Measurements from ENCODE around the gene TMEM143. TPM values are rescaled to one million over a fixed set of nuclear protein-coding genes. Genes with fewer than 3 reads are reported as not detected.

The TMEM143 gene
- total RNA-seq, 1 experiment from 2014 or later = 6.6 TPM

DNA sequence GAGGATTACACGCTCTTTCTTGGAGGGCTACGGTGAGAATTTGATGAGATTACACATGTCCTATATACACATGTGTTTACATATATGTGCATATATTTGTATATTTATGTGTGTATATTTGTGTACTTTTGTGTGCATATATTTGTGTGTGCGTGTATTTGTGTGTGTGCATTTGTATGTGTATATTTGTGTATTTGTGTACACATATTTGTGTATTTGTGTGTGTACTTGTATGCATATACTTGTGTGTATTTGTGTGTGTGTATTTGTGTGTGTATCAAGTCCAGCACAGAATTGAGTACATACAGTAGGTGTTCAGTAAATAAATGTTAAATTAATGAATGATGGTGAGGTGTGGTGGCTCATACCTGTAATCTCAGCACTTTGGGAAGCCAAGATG, 1.8 kb downstream of the TMEM143 start:
- intact Hi-C loops (cut with micrococcal nuclease; ENCODE audit: unreplicated experiment) = no loop called here
- H3K36me3 ChIP-seq (ENCODE audit: control insufficient read depth, insufficient read depth, low read length) = no peaks in the 10 kb centered on the region; the same call in 1 of the 2 replicates
- BruUV-seq (replicated peaks) = no TSS peak
- ChIA-PET POLR2A (no interaction called here), CTCF (no interaction called here)
- H3K27ac ChIP-seq (ENCODE audit: low read length) = no peak overlapping the region
- no peaks in the 10 kb centered on the region for H3K27me3 ChIP-seq (ENCODE audit: control insufficient read depth, insufficient read depth, low read length)
- TF ChIP-seq, protein P1, sequence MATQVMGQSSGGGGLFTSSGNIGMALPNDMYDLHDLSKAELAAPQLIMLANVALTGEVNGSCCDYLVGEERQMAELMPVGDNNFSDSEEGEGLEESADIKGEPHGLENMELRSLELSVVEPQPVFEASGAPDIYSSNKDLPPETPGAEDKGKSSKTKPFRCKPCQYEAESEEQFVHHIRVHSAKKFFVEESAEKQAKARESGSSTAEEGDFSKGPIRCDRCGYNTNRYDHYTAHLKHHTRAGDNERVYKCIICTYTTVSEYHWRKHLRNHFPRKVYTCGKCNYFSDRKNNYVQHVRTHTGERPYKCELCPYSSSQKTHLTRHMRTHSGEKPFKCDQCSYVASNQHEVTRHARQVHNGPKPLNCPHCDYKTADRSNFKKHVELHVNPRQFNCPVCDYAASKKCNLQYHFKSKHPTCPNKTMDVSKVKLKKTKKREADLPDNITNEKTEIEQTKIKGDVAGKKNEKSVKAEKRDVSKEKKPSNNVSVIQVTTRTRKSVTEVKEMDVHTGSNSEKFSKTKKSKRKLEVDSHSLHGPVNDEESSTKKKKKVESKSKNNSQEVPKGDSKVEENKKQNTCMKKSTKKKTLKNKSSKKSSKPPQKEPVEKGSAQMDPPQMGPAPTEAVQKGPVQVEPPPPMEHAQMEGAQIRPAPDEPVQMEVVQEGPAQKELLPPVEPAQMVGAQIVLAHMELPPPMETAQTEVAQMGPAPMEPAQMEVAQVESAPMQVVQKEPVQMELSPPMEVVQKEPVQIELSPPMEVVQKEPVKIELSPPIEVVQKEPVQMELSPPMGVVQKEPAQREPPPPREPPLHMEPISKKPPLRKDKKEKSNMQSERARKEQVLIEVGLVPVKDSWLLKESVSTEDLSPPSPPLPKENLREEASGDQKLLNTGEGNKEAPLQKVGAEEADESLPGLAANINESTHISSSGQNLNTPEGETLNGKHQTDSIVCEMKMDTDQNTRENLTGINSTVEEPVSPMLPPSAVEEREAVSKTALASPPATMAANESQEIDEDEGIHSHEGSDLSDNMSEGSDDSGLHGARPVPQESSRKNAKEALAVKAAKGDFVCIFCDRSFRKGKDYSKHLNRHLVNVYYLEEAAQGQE (IDR thresholded peaks at IDR 0.05; ENCODE audit: insufficient read depth in 1 of 2, low read depth in 2 of 2, low read length in 1 of 2) = no peak
- TF ChIP-seq TCF7L2 (IDR thresholded peaks at IDR 0.05; ENCODE audit: low read depth, low read length) = no peak
- TF ChIP-seq POLR2AphosphoS5 (IDR thresholded peaks at IDR 0.05; ENCODE audit: low read depth, low read length) = no peak
- TF ChIP-seq SIN3A (IDR thresholded peaks at IDR 0.05; ENCODE audit: borderline replicate concordance, insufficient read depth, low read depth, low read length) = no peak
- TF ChIP-seq, protein P2, sequence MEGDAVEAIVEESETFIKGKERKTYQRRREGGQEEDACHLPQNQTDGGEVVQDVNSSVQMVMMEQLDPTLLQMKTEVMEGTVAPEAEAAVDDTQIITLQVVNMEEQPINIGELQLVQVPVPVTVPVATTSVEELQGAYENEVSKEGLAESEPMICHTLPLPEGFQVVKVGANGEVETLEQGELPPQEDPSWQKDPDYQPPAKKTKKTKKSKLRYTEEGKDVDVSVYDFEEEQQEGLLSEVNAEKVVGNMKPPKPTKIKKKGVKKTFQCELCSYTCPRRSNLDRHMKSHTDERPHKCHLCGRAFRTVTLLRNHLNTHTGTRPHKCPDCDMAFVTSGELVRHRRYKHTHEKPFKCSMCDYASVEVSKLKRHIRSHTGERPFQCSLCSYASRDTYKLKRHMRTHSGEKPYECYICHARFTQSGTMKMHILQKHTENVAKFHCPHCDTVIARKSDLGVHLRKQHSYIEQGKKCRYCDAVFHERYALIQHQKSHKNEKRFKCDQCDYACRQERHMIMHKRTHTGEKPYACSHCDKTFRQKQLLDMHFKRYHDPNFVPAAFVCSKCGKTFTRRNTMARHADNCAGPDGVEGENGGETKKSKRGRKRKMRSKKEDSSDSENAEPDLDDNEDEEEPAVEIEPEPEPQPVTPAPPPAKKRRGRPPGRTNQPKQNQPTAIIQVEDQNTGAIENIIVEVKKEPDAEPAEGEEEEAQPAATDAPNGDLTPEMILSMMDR (IDR thresholded peaks at IDR 0.05) = no peak
- in situ Hi-C loops (cut with HindIII; ENCODE audit: low pct_unique_long_range_greater_than_20kb, low sequenced_read_pairs) = no loop called here
- no peaks in the 10 kb centered on the region; the same call in 1 of the 2 replicates for H3K4me1 ChIP-seq (ENCODE audit: control insufficient read depth, insufficient read depth, low read length)
- DNase-seq (ENCODE audit: low read depth, low spot score) = no peak
- H3K9me3 ChIP-seq (ENCODE audit: control insufficient read depth, insufficient read depth, low read depth, low read length) = no peaks in the 10 kb centered on the region
- H3K4me3 ChIP-seq (ENCODE audit: low read depth in 2 of 2, low read length in 2 of 2) = no peak overlapping the region
- ATAC-seq = no peak

DNA sequence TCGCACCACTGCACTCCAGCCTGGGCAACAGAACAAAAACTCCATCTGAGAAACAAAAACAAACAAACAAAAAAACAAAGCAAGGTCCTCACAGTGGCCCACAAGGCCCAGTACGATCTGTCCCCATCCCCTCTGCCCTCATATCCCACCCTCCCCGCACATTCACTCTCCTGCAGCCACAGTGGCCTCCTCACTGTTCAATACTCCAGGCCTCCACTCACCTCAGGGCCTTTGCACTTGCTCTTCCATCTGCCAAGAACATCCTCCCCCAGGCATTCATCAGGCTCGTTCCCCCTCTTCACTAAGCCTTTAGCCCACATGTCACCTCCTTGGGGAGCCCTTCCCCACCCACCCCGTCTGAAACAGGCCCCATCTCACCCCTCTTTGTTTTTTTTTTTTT, 4.6 kb downstream of the TMEM143 start:
- Histone ChIP-seq H3K27me3 (ENCODE audit: control insufficient read depth, insufficient read depth, low read length) (no peaks in the 10 kb centered on the region), H3K4me1 (ENCODE audit: control insufficient read depth, insufficient read depth, low read length) (peaks cover 3% of the 10 kb centered on the region; the same call in 1 of the 2 replicates), H3K9me3 (ENCODE audit: control insufficient read depth, insufficient read depth, low read depth, low read length) (no peaks in the 10 kb centered on the region), H3K4me3 (ENCODE audit: low read depth in 2 of 2, low read length in 2 of 2) (no peak overlapping the region), H3K36me3 (ENCODE audit: control insufficient read depth, insufficient read depth, low read length) (no peaks in the 10 kb centered on the region; the same call in 1 of the 2 replicates), H3K27ac (ENCODE audit: low read length) (no peak overlapping the region)
- ChIA-PET CTCF (interaction anchor here (1.2 kb wide), 1 partner anchor 32 kb away, joined by 15 read pairs; the partner anchor contains the start of gene KDELR1), POLR2A (no interaction called here)
- in situ Hi-C loops (cut with HindIII; ENCODE audit: low pct_unique_long_range_greater_than_20kb, low sequenced_read_pairs) (no loop called here), intact Hi-C loops (cut with micrococcal nuclease; ENCODE audit: unreplicated experiment) (no loop called here)
- ATAC-seq (no peak), DNase-seq (ENCODE audit: low read depth, low spot score) (no peak)
- BruUV-seq (replicated peaks) = no TSS peak
- no peak for TF ChIP-seq SIN3A (IDR thresholded peaks at IDR 0.05; ENCODE audit: borderline replicate concordance, insufficient read depth, low read depth, low read length)
- TF ChIP-seq TCF7L2 (IDR thresholded peaks at IDR 0.05; ENCODE audit: low read depth, low read length) = no peak
- TF ChIP-seq POLR2AphosphoS5 (IDR thresholded peaks at IDR 0.05; ENCODE audit: low read depth, low read length) = no peak
- TF ChIP-seq, protein P2 (IDR thresholded peaks at IDR 0.05) = no peak
- TF ChIP-seq, protein P1 (IDR thresholded peaks at IDR 0.05; ENCODE audit: insufficient read depth in 1 of 2, low read depth in 2 of 2, low read length in 1 of 2) = no peak
